SK-N-SH (cell line): ENCODE results near the gene SH2B3. TPM values are rescaled to one million over a fixed set of nuclear protein-coding genes. Genes with fewer than 3 reads are reported as not detected.

ENCODE experiments used
- CTCF ChIA-PET: fragments of 300-600, 350-600 bp; formaldehyde crosslinking; extraction: SDS; loops from one replicate; lab custom pipeline; 2021; lab: Yijun Ruan, JAX
- POLR2A ChIA-PET: fragments of 350-600 bp; sonication (Branson Sonifier 250); formaldehyde crosslinking; extraction: SDS; loops from one replicate; lab custom pipeline; 2020; ENCODE audit warnings: antibody characterized with exemption, inconsistent platforms; lab: Yijun Ruan, JAX
- DNase-seq: peaks from one replicate; pipeline ENCODE4 v3.0.0; 2012
- H2AFZ ChIP-seq: fragments of 200-600 bp; sonication (generic); 2 replicates; pipeline ENCODE4 v1.8.1; 2016; ENCODE audit warnings: antibody characterized with exemption, mild to moderate bottlenecking, low read depth
- H3F3A ChIP-seq: fragments of 200-600 bp; sonication (generic); replicated peaks from 2 replicates; pipeline ENCODE3; 2016; ENCODE audit warnings: antibody characterized with exemption, mild to moderate bottlenecking; ENCODE audit not compliant: insufficient read depth
- H3K27ac ChIP-seq, 2 experiments: fragments of 200-500 bp in 1 of 2; fragments of 200-600 bp in 1 of 2; sonication (Bioruptor generic) in 1 of 2; sonication (generic), shearing (Covaris generic) in 1 of 2; 2 replicates each; pipeline versions ENCODE4 v1.5.1 to v1.6.1; 2014 to 2016; ENCODE audit warnings: low read depth in 2 of 2, inconsistent platforms in 1 of 2, low read length in 1 of 2, mild to moderate bottlenecking in 1 of 2, mixed read lengths in 1 of 2
- H3K27me3 ChIP-seq: fragments of 200-600 bp; sonication (generic), shearing (Covaris generic); 2 replicates; pipeline ENCODE4 v1.6.1; 2016; ENCODE audit warnings: mixed run types; ENCODE audit not compliant: insufficient read depth
- H3K36me3 ChIP-seq, 2 experiments: fragments of 200-500 bp in 1 of 2; fragments of 200-600 bp in 1 of 2; sonication (Bioruptor generic) in 1 of 2; sonication (generic) in 1 of 2; replicated peaks in 1 of 2; 2 replicates each; pipeline versions ENCODE3 to v1.5.1; 2014 to 2016; ENCODE audit warnings: low read length in 1 of 2, mild to moderate bottlenecking in 1 of 2; ENCODE audit not compliant: insufficient read depth in 2 of 2, control insufficient read depth in 1 of 2
- H3K4me1 ChIP-seq, 2 experiments: fragments of 200-500 bp in 1 of 2; fragments of 200-600 bp in 1 of 2; sonication (Bioruptor generic) in 1 of 2; sonication (generic), shearing (Covaris generic) in 1 of 2; 2 replicates each; pipeline versions ENCODE4 v1.5.1 to v1.6.1; 2014 to 2016; ENCODE audit warnings: low read depth in 1 of 2, low read length in 1 of 2, mixed run types in 1 of 2; ENCODE audit not compliant: insufficient read depth in 2 of 2, control insufficient read depth in 1 of 2
- H3K4me2 ChIP-seq: fragments of 200-600 bp; sonication (generic), shearing (Covaris generic); 2 replicates; pipeline ENCODE4 v1.6.1; 2017; ENCODE audit warnings: mixed run types
- H3K4me3 ChIP-seq, 2 experiments: fragments of 200-500 bp in 1 of 2; fragments of 200-600 bp in 1 of 2; sonication (Bioruptor generic) in 1 of 2; sonication (generic), shearing (Covaris generic) in 1 of 2; 2 replicates each; pipeline versions ENCODE4 v1.5.1 to v1.8.1; 2014 to 2016; ENCODE audit warnings: low read depth in 2 of 2, inconsistent platforms in 1 of 2, low read length in 1 of 2, mild to moderate bottlenecking in 1 of 2, mixed read lengths in 1 of 2, moderate library complexity in 1 of 2
- H3K79me2 ChIP-seq: fragments of 200-600 bp; sonication (generic); 2 replicates; pipeline ENCODE4 v1.8.1; 2017; ENCODE audit warnings: mild to moderate bottlenecking; ENCODE audit not compliant: insufficient read depth
- H3K9ac ChIP-seq: fragments of 200-600 bp; sonication (generic); 2 replicates; pipeline ENCODE4 v1.6.1; 2017; ENCODE audit warnings: mixed run types
- H3K9me2 ChIP-seq: fragments of 200-600 bp; sonication (generic); 2 replicates; pipeline ENCODE4 v1.6.1; 2017; ENCODE audit warnings: mixed run types
- H3K9me3 ChIP-seq: fragments of 200-600 bp; sonication (generic); 2 replicates; pipeline ENCODE4 v1.6.1; 2017; ENCODE audit warnings: mixed run types, mild to moderate bottlenecking, moderate library complexity
- H4K20me1 ChIP-seq: fragments of 200-600 bp; sonication (generic); 2 replicates; pipeline ENCODE4 v1.6.1; 2017; ENCODE audit warnings: mild to moderate bottlenecking, mixed run types; ENCODE audit not compliant: insufficient read depth
- EP300 ChIP-seq, 2 experiments: IDR thresholded peaks; 2 replicates each; pipeline versions ENCODE4 v1.4.0 to v1.6.1; 2012; ENCODE audit warnings: borderline replicate concordance in 1 of 2, low read depth in 1 of 2, low read length in 1 of 2
- FOXM1 ChIP-seq: IDR thresholded peaks from 2 replicates; pipeline ENCODE4 v1.4.0; 2012; ENCODE audit warnings: low read depth, mild to moderate bottlenecking
- GATA2 ChIP-seq: sonication (generic); formaldehyde crosslinking; IDR thresholded peaks from 2 replicates; pipeline ENCODE4 v1.5.0; 2020; ENCODE audit warnings: mild to moderate bottlenecking, missing genetic modification reagents
- IRF3 ChIP-seq: fragments of 150-350 bp; IDR thresholded peaks from 2 replicates; pipeline ENCODE4 v1.6.1; 2016; ENCODE audit warnings: mild to moderate bottlenecking, low read depth, low read length
- NRF1 ChIP-seq: IDR thresholded peaks from 2 replicates; pipeline ENCODE4 v1.6.1; 2012; ENCODE audit warnings: low read depth, mild to moderate bottlenecking, low read length
- POLR2AphosphoS5 ChIP-seq: IDR thresholded peaks from 2 replicates; pipeline ENCODE4 v1.6.1; 2012; ENCODE audit warnings: low read depth, low read length
- RFX5 ChIP-seq: IDR thresholded peaks from 2 replicates; pipeline ENCODE4 v1.6.1; 2012; ENCODE audit warnings: mild to moderate bottlenecking, improper control_type of control experiment, low read length
- TAF1 ChIP-seq: IDR thresholded peaks from 2 replicates; pipeline ENCODE4 v1.6.1; 2012; ENCODE audit warnings: low read depth, mild to moderate bottlenecking, low read length, moderate library complexity, borderline replicate concordance
- TEAD4 ChIP-seq: IDR thresholded peaks from 2 replicates; pipeline ENCODE4 v1.4.0; 2012; ENCODE audit warnings: mild to moderate bottlenecking, borderline replicate concordance; ENCODE audit not compliant: insufficient read depth
- USF2 ChIP-seq: fragments of 150-350 bp; IDR thresholded peaks from 2 replicates; pipeline ENCODE4 v1.6.1; 2017; ENCODE audit warnings: antibody characterized with exemption, low read length, low read depth, borderline replicate concordance
- YY1 ChIP-seq: IDR thresholded peaks from 2 replicates; pipeline ENCODE4 v1.4.0; 2012; ENCODE audit warnings: low read depth, mild to moderate bottlenecking
- WGBS: methylation state at CpG from one replicate; pipeline ENCODE4 v1.1.6; 2017; ENCODE audit warnings: low lambda C conversion rate; 5-methylcytosine and 5-hydroxymethylcytosine counted together
- polyA plus RNA-seq, 3 experiments: library from polyadenylated mRNA; depleted of rRNA; stranded (reverse); fragments of >200 nt; gene quantifications; 2 replicates each; pipeline ENCODE4 v1.2.3, GENCODE V29; 2012

Gene SH2B3
- polyA plus RNA-seq, 1 of the 3 experiments (the other 2 are of a cell fraction), result 15.6 TPM

- Histone ChIP-seq H3K36me3 (peaks cover 0 to 9% of the 10 kb centered on the region in 2 experiments), H3K4me2 (no peak overlapping the region), H3K27me3 (no peaks in the 10 kb centered on the region)
- no peak for TF ChIP-seq USF2
- no peak for TF ChIP-seq IRF3
- no peak for TF ChIP-seq FOXM1
- TF ChIP-seq, all 33 proteins: peak for 0
- Histone ChIP-seq H3K9me3 (no peaks in the 10 kb centered on the region), H3K27ac (no peak overlapping the region), H3K9me2 (no peaks in the 10 kb centered on the region), H3K79me2 (peaks cover 98% of the 10 kb centered on the region), H2AFZ (no peak overlapping the region), H3K4me1 (peaks cover 11 to 38% of the 10 kb centered on the region in 2 experiments; a peak in 2 of 4 replicates), H4K20me1 (peaks cover 94% of the 10 kb centered on the region), H3K4me3 (no peak overlapping the region), H3K9ac (no peak overlapping the region), H3F3A (peaks cover 13% of the 10 kb centered on the region)
- ChIA-PET POLR2A (interaction anchor here (1.6 kb wide), 1 partner anchor 16 kb away, joined by 3 read pairs; no protein-coding TSS in a partner anchor), CTCF (interaction anchor here (1.3 to 4.0 kb wide), 3 partner anchors 12 to 32 kb away, joined by 3 to 22 read pairs (median 7); no protein-coding TSS in a partner anchor)
- 90% methylated on average over 16 of the region's 21 CpGs for WGBS
- DNase-seq, result no peak
Observed at GRCh38 chr12:111428728-111429175, 23.0 kb downstream of the SH2B3 start.

GRCh38 chr12:111429828-111430432 lies 24.2 kb downstream of the SH2B3 start:
- POLR2A ChIA-PET, result interaction anchor here (0.6 kb wide), 1 partner anchor 14 kb away, joined by 3 read pairs; no protein-coding TSS in a partner anchor
- 84% methylated on average over 14 of the region's 21 CpGs for WGBS

More at GRCh38 chr12:111429828-111430432, 24.2 kb downstream of the SH2B3 start:
- Histone ChIP-seq H3K27me3 (no peaks in the 10 kb centered on the region), H3K4me3 (no peak overlapping the region), H2AFZ (no peak overlapping the region), H3K9ac (no peak overlapping the region), H4K20me1 (peaks cover 94% of the 10 kb centered on the region), H3K4me2 (no peak overlapping the region), H3F3A (peaks cover 18% of the 10 kb centered on the region), H3K79me2 (peaks cover 98% of the 10 kb centered on the region), H3K4me1 (peaks cover 15 to 39% of the 10 kb centered on the region in 2 experiments), H3K27ac (0 out of 4 replicates have a peak overlapping the region, but pooled peaks of 1 of the 2 experiments have one; percentile 7), H3K36me3 (peaks cover 0 to 9% of the 10 kb centered on the region in 2 experiments), H3K9me3 (no peaks in the 10 kb centered on the region), H3K9me2 (no peaks in the 10 kb centered on the region)
- DNase-seq, result peak; percentile 63
- TF ChIP-seq TEAD4, result no peak
- TF ChIP-seq EP300 (IDR thresholded peaks at IDR 0.05; ENCODE audit: borderline replicate concordance in 1 of 2, low read depth in 1 of 2, low read length in 1 of 2), result no peak
- no peak for TF ChIP-seq RFX5
- TF ChIP-seq GATA2 (CRISPR knock-in tag), result no peak
- TF ChIP-seq YY1, result no peak
- no peak for TF ChIP-seq TAF1
- TF ChIP-seq USF2, result no peak
- no peak for TF ChIP-seq NRF1
- no peak for TF ChIP-seq POLR2AphosphoS5
- CTCF ChIA-PET, result interaction anchor here (1.5 to 4.0 kb wide), 2 partner anchors 21 to 33 kb away, joined by 7 to 22 read pairs; no protein-coding TSS in a partner anchor
